Omental fat pad (tissue), 4 donors: ENCODE data around the gene ADK. TPM values are rescaled to one million over a fixed set of nuclear protein-coding genes. Genes with fewer than 3 reads are reported as not detected.

Experiments used
- ATAC-seq: fragments of 150-250 bp; one replicate; pipeline ENCODE4 v1.9.1; 2016; ENCODE audit warnings: mild to moderate bottlenecking, moderate library complexity; ENCODE audit not compliant: low FRiP score
- DNase-seq: peaks from one replicate; pipeline ENCODE4 v3.0.0-alpha.2; 2019; ENCODE audit warnings: low spot score
- total RNA-seq, 4 donors: library from RNA; depleted of rRNA; stranded (reverse); fragments of >200 nt; gene quantifications; one replicate each; pipeline ENCODE4 v1.1.0, GENCODE V29; 2016
- TF ChIP-seq, protein P1 (sequence below), 3 donors: fragments of 450-650 bp; IDR thresholded peaks; one replicate each; pipeline ENCODE4 v1.5.1; 2016 to 2017; ENCODE audit warnings: antibody characterized with exemption in 3 of 3, mild to moderate bottlenecking in 3 of 3, moderate library complexity in 2 of 3

Gene ADK
- total RNA-seq, 4 donors from 2014 or later, result 19.4 to 23.3 (median 22.0) TPM

DNA sequence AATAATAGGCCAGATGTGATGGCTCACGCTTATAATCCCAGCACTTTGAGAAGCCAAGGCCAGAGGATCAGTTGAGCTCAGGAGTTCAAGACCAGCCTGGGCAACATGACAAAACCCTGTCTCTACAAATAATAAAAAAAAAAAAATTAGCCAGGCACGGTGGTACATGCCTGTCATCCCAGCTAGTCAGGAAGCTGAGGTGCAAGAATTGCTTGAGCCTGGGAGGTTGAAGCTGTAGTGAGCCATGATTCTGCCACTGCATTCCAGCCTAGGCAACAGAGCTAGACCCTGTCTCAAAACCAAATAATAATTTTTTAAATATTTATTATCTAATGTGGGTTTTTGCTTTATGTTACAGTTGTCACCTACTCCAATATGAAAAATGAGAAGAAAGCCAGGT, 178.9 kb downstream of the ADK start:
- ATAC-seq, result no peak
- TF ChIP-seq, protein P1, sequence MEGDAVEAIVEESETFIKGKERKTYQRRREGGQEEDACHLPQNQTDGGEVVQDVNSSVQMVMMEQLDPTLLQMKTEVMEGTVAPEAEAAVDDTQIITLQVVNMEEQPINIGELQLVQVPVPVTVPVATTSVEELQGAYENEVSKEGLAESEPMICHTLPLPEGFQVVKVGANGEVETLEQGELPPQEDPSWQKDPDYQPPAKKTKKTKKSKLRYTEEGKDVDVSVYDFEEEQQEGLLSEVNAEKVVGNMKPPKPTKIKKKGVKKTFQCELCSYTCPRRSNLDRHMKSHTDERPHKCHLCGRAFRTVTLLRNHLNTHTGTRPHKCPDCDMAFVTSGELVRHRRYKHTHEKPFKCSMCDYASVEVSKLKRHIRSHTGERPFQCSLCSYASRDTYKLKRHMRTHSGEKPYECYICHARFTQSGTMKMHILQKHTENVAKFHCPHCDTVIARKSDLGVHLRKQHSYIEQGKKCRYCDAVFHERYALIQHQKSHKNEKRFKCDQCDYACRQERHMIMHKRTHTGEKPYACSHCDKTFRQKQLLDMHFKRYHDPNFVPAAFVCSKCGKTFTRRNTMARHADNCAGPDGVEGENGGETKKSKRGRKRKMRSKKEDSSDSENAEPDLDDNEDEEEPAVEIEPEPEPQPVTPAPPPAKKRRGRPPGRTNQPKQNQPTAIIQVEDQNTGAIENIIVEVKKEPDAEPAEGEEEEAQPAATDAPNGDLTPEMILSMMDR (IDR thresholded peaks at IDR 0.05), result no peak
- DNase-seq, result no peak

DNA sequence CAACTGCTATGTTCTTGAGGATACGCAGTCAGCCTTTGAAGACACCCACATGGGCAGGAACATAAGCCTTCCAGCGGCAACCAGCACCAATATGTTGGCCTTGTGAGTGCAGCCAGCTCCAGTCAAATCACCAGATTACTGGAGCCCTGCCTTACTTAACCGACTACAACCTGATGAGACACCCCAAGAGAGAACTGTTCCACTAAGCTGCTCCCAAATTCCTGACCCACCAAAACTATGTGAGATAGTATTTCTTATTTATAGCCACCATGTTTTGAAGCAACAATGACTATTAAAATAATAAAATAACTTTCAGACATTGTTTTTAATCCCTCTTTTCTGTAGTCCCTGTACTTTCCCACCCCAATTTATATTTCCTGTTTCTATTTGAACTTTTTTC, 179.6 kb downstream of the ADK start:
- DNase-seq (no peak), ATAC-seq (no peak)
- TF ChIP-seq, protein P1 (IDR thresholded peaks at IDR 0.05), result no peak

DNA sequence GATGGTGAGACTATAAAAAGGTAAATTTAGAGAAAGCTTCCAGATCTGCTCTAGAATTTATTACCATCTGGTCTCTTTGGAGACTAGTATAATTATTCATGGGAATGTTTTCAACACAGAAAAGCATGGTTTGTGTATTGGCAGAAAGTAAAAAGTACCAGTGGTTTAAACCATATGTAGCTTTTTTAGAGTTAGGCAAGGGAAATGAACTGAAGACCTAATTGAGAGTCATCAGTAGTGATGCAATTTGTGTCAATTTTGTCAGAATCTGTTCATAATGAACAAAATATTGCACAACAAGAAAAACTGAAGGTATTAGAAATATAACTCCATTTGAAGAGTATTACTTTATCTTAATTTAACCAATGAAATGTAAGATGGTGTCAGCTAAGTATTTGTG, 181.4 kb downstream of the ADK start:
- no peak for ATAC-seq
- TF ChIP-seq, protein P1 (IDR thresholded peaks at IDR 0.05), result no peak

DNA sequence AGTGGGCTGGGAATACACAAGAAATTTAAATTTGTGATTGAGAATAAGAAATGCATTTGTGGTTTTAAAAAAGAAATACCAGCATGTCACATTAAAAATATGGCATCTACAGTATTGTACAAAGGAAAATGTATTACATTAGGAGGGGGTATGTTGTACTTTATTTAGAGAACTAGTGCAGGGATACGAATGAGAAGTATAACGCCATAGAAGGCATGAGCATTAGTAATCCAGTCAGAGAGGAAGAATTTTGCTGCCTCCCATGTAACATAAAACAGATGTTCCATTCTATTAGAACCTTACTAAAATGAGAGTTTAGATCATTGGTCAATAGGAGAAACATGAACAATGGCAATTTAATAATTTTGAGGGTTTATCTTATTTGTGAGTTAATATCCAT, 182.2 kb downstream of the ADK start:
- ATAC-seq (no peak), DNase-seq (no peak)
- TF ChIP-seq, protein P1 (IDR thresholded peaks at IDR 0.05), result no peak

More for the DNA sequence above, 181.4 kb downstream of the ADK start:
- DNase-seq, result no peak

DNA sequence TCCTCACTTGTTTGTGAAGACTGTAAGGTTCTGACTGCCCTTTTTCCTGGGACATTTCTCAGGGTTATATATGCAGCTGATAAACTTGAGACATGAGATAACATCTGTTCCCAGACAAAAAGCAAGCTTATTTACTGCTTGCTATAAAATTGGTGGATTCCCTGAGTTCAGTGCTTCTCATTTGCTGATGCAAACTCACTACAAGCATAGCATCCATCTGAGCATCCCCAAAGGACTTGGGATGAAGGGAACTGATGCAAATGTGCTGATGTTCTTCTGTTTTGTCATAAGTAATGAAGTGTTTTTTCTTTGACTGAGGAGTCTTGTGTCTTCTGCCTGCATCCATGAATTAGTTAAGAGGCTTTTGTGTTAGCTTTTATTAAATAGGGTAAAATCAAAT, 183.2 kb downstream of the ADK start:
- ATAC-seq (no peak), DNase-seq (no peak)
- TF ChIP-seq, protein P1 (IDR thresholded peaks at IDR 0.05), result no peak

DNA sequence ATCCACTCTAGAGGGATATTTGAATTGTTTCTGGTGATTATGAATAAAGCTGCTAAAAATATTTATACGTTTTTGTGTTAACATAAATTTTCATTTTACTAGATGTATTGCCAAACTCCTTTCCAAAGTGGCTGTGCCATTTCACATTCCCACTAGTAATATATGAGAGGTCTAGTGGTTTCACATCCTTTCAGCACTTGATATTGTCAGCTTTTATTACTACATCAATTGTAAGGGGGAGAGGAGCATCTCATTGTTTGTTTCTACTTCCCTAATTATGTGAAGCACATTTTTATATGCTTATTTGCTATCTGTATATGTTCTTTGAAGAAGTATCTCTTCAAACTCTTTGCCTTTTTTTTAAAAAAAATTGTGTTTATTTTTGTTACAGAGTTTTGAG, 184.5 kb downstream of the ADK start:
- ATAC-seq (no peak), DNase-seq (no peak)
- TF ChIP-seq, protein P1 (IDR thresholded peaks at IDR 0.05), result no peak

DNA sequence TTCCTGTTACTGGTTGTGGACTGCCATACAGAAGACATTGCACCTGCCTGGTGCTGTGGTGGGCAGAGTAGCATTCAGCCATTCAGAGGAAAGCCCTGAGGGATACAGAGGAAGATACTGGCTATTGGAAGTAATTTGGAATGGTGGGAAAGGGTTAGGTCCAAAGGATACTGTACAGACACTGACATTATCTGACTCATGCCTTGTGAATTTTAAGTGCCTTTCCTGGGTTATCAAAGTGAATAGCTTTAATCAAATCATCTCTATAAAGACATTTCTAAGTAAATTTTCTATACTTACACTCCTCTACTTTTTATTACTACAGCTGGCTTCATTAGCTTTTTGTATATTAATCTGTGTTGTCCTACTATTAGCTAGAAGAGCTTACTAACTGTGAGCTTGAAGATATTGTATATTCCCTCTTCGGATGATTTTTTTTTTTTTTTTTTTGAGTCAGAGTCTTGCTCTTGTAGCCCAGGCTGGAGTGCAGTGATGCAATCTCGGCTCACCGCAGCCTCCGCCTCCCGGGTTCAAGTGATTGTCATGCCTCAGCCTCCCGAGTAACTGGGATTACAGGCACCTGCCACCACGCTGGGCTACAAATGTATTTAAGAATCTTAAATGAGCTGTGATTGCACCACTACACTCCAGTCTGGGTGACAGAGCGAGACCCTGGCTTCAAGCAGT, 186.5 kb downstream of the ADK start:
- ATAC-seq (no peak), DNase-seq (no peak)
- TF ChIP-seq, protein P1 (IDR thresholded peaks at IDR 0.05), result no peak
